G401.6 (cell line): ENCODE data around the gene MPP4.
"Not testable (repeated sequence)": the region's sequence is repeated elsewhere in the genome, so short reads cannot be mapped to it uniquely, and the experiment has no call there.

ENCODE experiments used
- FAIRE-seq: peaks from 2 replicates; lab custom pipeline; 2012; peaks lifted over from hg19 to GRCh38; lab: Jason Lieb, UNC

The MPP4 gene

GRCh38 chr2:201671205-201671604, 27.2 kb downstream of the MPP4 start:
- FAIRE-seq, result not testable (repeated sequence)

- no peak for FAIRE-seq
Observed at GRCh38 chr2:201669865-201670264, 28.6 kb downstream of the MPP4 start.

- FAIRE-seq, result no peak
Observed at GRCh38 chr2:201668402-201668910, 30.0 kb downstream of the MPP4 start.

GRCh38 chr2:201664334-201664733, 34.1 kb downstream of the MPP4 start:
- FAIRE-seq, result no peak

GRCh38 chr2:201661366-201661765, 37.1 kb downstream of the MPP4 start:
- no peak for FAIRE-seq

- FAIRE-seq, result no peak
Observed at GRCh38 chr2:201660293-201660895, 38.0 kb downstream of the MPP4 start.

- peak; percentile 60 for FAIRE-seq
Observed at GRCh38 chr2:201656740-201657139, 41.7 kb downstream of the MPP4 start.

GRCh38 chr2:201656102-201656501, 42.3 kb downstream of the MPP4 start:
- no peak for FAIRE-seq

- FAIRE-seq, result peak; percentile 100
Observed at GRCh38 chr2:201654616-201655384, 43.6 kb downstream of the MPP4 start.

- FAIRE-seq, result no peak
Observed at GRCh38 chr2:201653221-201653620, 45.2 kb downstream of the MPP4 start.

GRCh38 chr2:201649442-201649841, 49.0 kb downstream of the MPP4 start:
- no peak for FAIRE-seq

- no peak for FAIRE-seq
Observed at GRCh38 chr2:201647431-201647830, 51.0 kb downstream of the MPP4 start.

GRCh38 chr2:201644001-201644400, 54.4 kb downstream of the MPP4 start:
- FAIRE-seq, result peak; percentile 99

GRCh38 chr2:201643216-201643890, 55.1 kb downstream of the MPP4 start, which contains the start of gene TMEM237:
Gene TMEM237, minus strand, starts transcription at chr2:201643503. Its CDS starts 103 bp downstream, at chr2:201643400.
- FAIRE-seq, result no peak

GRCh38 chr2:201642579-201643215, 55.7 kb downstream of the MPP4 start:
- no peak for FAIRE-seq

GRCh38 chr2:201642086-201642578, 56.3 kb downstream of the MPP4 start:
- FAIRE-seq, result no peak

- no peak for FAIRE-seq
Observed at GRCh38 chr2:201639205-201639604, 59.2 kb downstream of the MPP4 start.

GRCh38 chr2:201638326-201638725, 60.1 kb downstream of the MPP4 start:
- FAIRE-seq, result no peak

GRCh38 chr2:201633661-201634249, 64.7 kb downstream of the MPP4 start:
- no peak for FAIRE-seq

GRCh38 chr2:201631041-201631440, 67.4 kb downstream of the MPP4 start:
- no peak for FAIRE-seq

GRCh38 chr2:201630577-201630976, 67.9 kb downstream of the MPP4 start:
- no peak for FAIRE-seq

- FAIRE-seq, result no peak
Observed at GRCh38 chr2:201628545-201628944, 69.9 kb downstream of the MPP4 start.
